Measurements from ENCODE around the gene AGXT2.

AGXT2 gene

DNA sequence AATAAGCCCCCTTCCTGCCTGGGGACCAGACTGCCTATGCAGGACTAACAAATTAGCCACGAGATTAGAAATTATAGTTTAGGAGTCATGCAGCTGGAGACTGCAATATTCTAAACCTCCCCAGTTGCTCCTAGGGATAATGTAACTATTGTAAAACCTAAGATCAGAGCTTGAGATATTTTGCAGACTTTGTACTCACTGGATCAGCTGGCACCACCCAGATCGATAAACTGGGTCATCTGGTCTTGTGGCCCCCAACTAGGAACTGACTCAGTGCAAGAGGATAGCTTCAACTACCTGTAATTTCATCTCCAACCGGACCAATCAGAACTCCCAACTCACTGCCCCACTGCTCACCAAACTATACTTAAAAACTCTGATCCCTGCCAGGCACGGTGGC lies 80.2 kb downstream of the AGXT2 start:
- DNase-seq (ENCODE audit: low read depth in 3 of 3): no peak

GRCh38 chr5:34959323-34959722 lies 88.4 kb downstream of the AGXT2 start:
- DNase-seq (ENCODE audit: low read depth in 3 of 3): peak in 1 of 3 donors; percentile 1

GRCh38 chr5:34957857-34958690 lies 89.7 kb downstream of the AGXT2 start:
- DNase-seq (ENCODE audit: low read depth in 3 of 3): peak in 1 of 3 donors; percentile 2

DNA sequence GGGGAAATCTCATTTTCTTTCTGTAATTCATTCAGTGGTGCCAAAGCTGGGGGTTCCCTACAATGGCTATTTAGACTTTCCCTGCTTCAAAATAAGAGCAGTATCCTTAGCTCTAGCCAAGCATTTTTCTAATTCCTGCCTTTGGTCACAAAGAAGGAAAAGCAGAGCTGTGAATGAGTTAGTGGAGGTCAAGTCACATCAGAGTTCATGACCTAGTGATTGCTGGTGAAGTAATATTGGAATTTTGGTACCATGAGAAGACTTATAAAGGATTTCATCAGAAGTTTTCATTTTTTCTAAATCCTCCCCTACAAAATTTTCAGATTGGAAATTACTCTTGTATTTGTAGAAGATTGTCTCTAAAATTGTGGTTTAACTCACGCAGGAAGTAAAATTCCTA lies 90.4 kb downstream of the AGXT2 start:
- DNase-seq (ENCODE audit: low read depth in 3 of 3): no peak

Data from stimulated activated CD4-positive, alpha-beta T cell treated with anti-CD3 and anti-CD28 coated beads, TNF-alpha, amount 100 ng/mL, for 48 hours (primary cell).